Measurements from ENCODE around the gene TAF1L.

GRCh38 chr9:32590476-32590875 lies 45.0 kb downstream of the TAF1L start:
- no peak for TF ChIP-seq CTCF (conservative IDR thresholded peaks at IDR 0.05)
- no peak for TF ChIP-seq ZFX (IDR thresholded peaks at IDR 0.05)

Measured in C4-2B (cell line).